ENCODE data around the gene STK32B.
"Not testable (repeated sequence)": the region's sequence is repeated elsewhere in the genome, so short reads cannot be mapped to it uniquely, and the experiment has no call there.

STK32B gene

GRCh38 chr4:5166377-5166776 lies 115.1 kb downstream of the STK32B start:
- H3K27ac ChIP-seq = no peak overlapping the region
- TF ChIP-seq ZFX (IDR thresholded peaks at IDR 0.05) = no peak
- TF ChIP-seq, protein P1, sequence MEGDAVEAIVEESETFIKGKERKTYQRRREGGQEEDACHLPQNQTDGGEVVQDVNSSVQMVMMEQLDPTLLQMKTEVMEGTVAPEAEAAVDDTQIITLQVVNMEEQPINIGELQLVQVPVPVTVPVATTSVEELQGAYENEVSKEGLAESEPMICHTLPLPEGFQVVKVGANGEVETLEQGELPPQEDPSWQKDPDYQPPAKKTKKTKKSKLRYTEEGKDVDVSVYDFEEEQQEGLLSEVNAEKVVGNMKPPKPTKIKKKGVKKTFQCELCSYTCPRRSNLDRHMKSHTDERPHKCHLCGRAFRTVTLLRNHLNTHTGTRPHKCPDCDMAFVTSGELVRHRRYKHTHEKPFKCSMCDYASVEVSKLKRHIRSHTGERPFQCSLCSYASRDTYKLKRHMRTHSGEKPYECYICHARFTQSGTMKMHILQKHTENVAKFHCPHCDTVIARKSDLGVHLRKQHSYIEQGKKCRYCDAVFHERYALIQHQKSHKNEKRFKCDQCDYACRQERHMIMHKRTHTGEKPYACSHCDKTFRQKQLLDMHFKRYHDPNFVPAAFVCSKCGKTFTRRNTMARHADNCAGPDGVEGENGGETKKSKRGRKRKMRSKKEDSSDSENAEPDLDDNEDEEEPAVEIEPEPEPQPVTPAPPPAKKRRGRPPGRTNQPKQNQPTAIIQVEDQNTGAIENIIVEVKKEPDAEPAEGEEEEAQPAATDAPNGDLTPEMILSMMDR (conservative IDR thresholded peaks at IDR 0.05) = no peak

GRCh38 chr4:5168891-5169290 lies 117.6 kb downstream of the STK32B start:
- H3K27ac ChIP-seq = no peak overlapping the region
- TF ChIP-seq, protein P1 (conservative IDR thresholded peaks at IDR 0.05) = no peak
- no peak for TF ChIP-seq ZFX (IDR thresholded peaks at IDR 0.05)

GRCh38 chr4:5175836-5176235 lies 124.6 kb downstream of the STK32B start:
- not testable (repeated sequence) for H3K27ac ChIP-seq

GRCh38 chr4:5184606-5185005 lies 133.3 kb downstream of the STK32B start:
- no peak overlapping the region for H3K27ac ChIP-seq
- no peak for TF ChIP-seq ZFX (IDR thresholded peaks at IDR 0.05)
- TF ChIP-seq, protein P1 (conservative IDR thresholded peaks at IDR 0.05) = no peak

- no peak for TF ChIP-seq ZFX (IDR thresholded peaks at IDR 0.05)
- TF ChIP-seq, protein P1 (conservative IDR thresholded peaks at IDR 0.05) = no peak
- no peak overlapping the region for H3K27ac ChIP-seq
These were observed 134.3 kb downstream of the STK32B start for GRCh38 chr4:5185551-5185950.

GRCh38 chr4:5186271-5187064 lies 135.2 kb downstream of the STK32B start:
- TF ChIP-seq, protein P1 (conservative IDR thresholded peaks at IDR 0.05) = no peak
- H3K27ac ChIP-seq = no peak overlapping the region

DNA sequence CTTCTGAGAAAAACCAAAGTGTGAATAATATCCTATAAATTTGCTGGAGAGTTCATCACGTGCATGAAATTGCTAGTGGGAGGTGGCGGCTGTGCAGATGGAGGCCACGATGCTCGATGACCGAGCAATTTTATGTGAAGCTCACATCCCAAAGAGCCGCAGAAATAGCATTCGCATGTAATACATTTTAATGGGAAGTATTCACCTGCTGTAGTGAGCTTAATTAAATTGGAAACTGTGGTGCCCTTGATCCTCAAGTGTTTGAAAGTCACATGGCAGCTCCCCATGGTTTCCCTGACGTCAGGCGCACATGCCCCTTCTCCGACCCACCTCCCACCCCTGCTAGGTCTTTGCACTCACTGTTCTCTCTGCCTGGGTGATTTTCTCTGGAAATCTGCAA lies 136.8 kb downstream of the STK32B start:
- no peak overlapping the region for H3K27ac ChIP-seq
- no peak for TF ChIP-seq ZFX (IDR thresholded peaks at IDR 0.05)
- TF ChIP-seq, protein P1 (conservative IDR thresholded peaks at IDR 0.05) = no peak

- H3K27ac ChIP-seq = no peak overlapping the region
- TF ChIP-seq, protein P1 (conservative IDR thresholded peaks at IDR 0.05) = no peak
- TF ChIP-seq ZFX (IDR thresholded peaks at IDR 0.05) = no peak
These were observed 140.6 kb downstream of the STK32B start for GRCh38 chr4:5191831-5192230.

Measured in C4-2B (cell line).